ENCODE measurements around the gene RHBDL1. TPM values are rescaled to one million over a fixed set of nuclear protein-coding genes. Genes with fewer than 3 reads are reported as not detected.
A peak's percentile ranks its signal among the peaks of the same experiment; 100 is the strongest.

RHBDL1 gene
- total and polyA plus RNA-seq, 2 of the 8 experiments (the other 6 are each of a cell fraction or from before 2014, with no cell fraction given): 4.0 to 8.1 TPM

- Histone ChIP-seq H3K79me2 (ENCODE audit: control insufficient read depth in 1 of 2, insufficient read depth in 2 of 2, low read length in 2 of 2) (no peaks in the 10 kb centered on the region), H4K5ac (ENCODE audit: insufficient read length, low read depth, low read length) (no peak overlapping the region), H2AK5ac (ENCODE audit: low read depth, low read length) (peak overlapping the region; percentile 26; the same call in 1 of the 2 replicates), H3K23me2 (ENCODE audit: low read depth, low read length) (peaks cover 2% of the 10 kb centered on the region; the same call in 1 of the 2 replicates), H3K4me2 (ENCODE audit: insufficient read depth in 1 of 2, low read depth in 2 of 2, low read length in 2 of 2) (no peak overlapping the region), H2BK20ac (ENCODE audit: low read length) (no peak overlapping the region), H2BK15ac (ENCODE audit: low read length) (no peak overlapping the region), H3K14ac (ENCODE audit: insufficient read length) (no peak overlapping the region), H3K9ac (replicated peaks in 1 of 4; ENCODE audit: extremely low read depth in 1 of 4, low read depth in 3 of 4, low read length in 3 of 4) (no peak overlapping the region), H3K18ac (ENCODE audit: extremely low read depth, low read length) (no peak overlapping the region), H3K23ac (ENCODE audit: insufficient read length) (no peak overlapping the region), H4K20me1 (replicated peaks in 1 of 2; ENCODE audit: control insufficient read depth in 1 of 2, insufficient read depth in 2 of 2, low read length in 2 of 2) (peaks cover 0 to 2% of the 10 kb centered on the region in 2 experiments), H2BK5ac (ENCODE audit: low read depth, low read length) (peak overlapping the region; percentile 94; the same call in 1 of the 2 replicates), H3K9me3 (ENCODE audit: insufficient read depth in 2 of 2, low read depth in 1 of 2, low read length in 1 of 2) (no peaks in the 10 kb centered on the region), H3K4me1 (replicated peaks in 1 of 4; ENCODE audit: control insufficient read depth in 3 of 4, insufficient read depth in 4 of 4, low read length in 3 of 4) (peaks cover 0 to 25% (median 20%) of the 10 kb centered on the region in 4 experiments; a peak in 6 of 7 replicates), H3K56ac (replicated peaks; ENCODE audit: insufficient read length, low read depth, low read length) (no peak overlapping the region), H3K79me1 (ENCODE audit: low read depth, low read length) (peaks cover 4% of the 10 kb centered on the region; the same call in 1 of the 2 replicates), H4K8ac (ENCODE audit: extremely low read depth, insufficient read depth, low read length) (no peak overlapping the region; the same call in 1 of the 2 replicates), H3K27me3 (replicated peaks in 1 of 4; ENCODE audit: control insufficient read depth in 3 of 4, extremely low read depth in 1 of 4, insufficient read depth in 3 of 4, low read length in 3 of 4) (no peaks in the 10 kb centered on the region), H2BK120ac (replicated peaks; ENCODE audit: low read depth, low read length) (no peak overlapping the region), H3K4ac (replicated peaks; ENCODE audit: insufficient read length, low read depth, low read length) (peak overlapping the region; percentile 72), H3K4me3 (ENCODE audit: extremely low read depth in 1 of 4, insufficient read depth in 2 of 4, low read depth in 3 of 4, low read length in 4 of 4) (no peak overlapping the region), H2AFZ (ENCODE audit: low read length) (no peak overlapping the region), H3K27ac (ENCODE audit: low read depth, low read length) (no peak overlapping the region), H3K36me3 (ENCODE audit: control insufficient read depth in 2 of 4, insufficient read depth in 4 of 4, low read length in 3 of 4) (peaks cover 0 to 16% (median 0%) of the 10 kb centered on the region in 4 experiments; a peak in 3 of 8 replicates), H2BK12ac (ENCODE audit: low read depth, low read length) (peak overlapping the region; percentile 60; the same call in 1 of the 2 replicates), H4K91ac (replicated peaks; ENCODE audit: insufficient read length, low read length) (no peak overlapping the region)
- CTCF ChIA-PET (ENCODE audit: partially characterized antibody): interaction anchor here (1.0 to 2.1 kb wide), 9 partner anchors 10 to 115 kb away, joined by 3 to 7 read pairs (median 3); no protein-coding TSS in a partner anchor
- no peak for FAIRE-seq
- POLR2A ChIA-PET (ENCODE audit: partially characterized antibody): interaction anchor here (0.6 to 1.6 kb wide), 5 partner anchors 9 to 158 kb away, joined by 3 read pairs; partner anchors contain the start of gene RAB40C
- DNase-seq (ENCODE audit: low read depth in 1 of 2, low spot score in 2 of 2): no peak
- 94% methylated on average over 30 of the region's 33 CpGs; no CpG with 5 or more reads in 1 of the 2 experiments for WGBS, 2 experiments (ENCODE audit: extremely low coverage in 1 of 2, insufficient coverage in 1 of 2, insufficient read length in 1 of 2, insufficient replicate concordance in 2 of 2, low coverage in 1 of 2, low lambda C conversion rate in 2 of 2, missing lambda C conversion rate in 1 of 2)
- no peak for TF ChIP-seq ZNF274 (IDR thresholded peaks at IDR 0.05; ENCODE audit: borderline replicate concordance, extremely low read depth, low read length)
- TF ChIP-seq RXRA (IDR thresholded peaks at IDR 0.05; ENCODE audit: insufficient read depth, low read depth, low read length): no peak
- TF ChIP-seq RFX5 (IDR thresholded peaks at IDR 0.05; ENCODE audit: borderline replicate concordance, low read depth, low read length): no peak
- no peak for TF ChIP-seq CBX8 (IDR thresholded peaks at IDR 0.05; ENCODE audit: borderline replicate concordance, low read depth, low read length)
- TF ChIP-seq BACH1 (IDR thresholded peaks at IDR 0.05; ENCODE audit: low read length): no peak
- TF ChIP-seq ATF3 (IDR thresholded peaks at IDR 0.05; ENCODE audit: insufficient read depth, low read depth, low read length): no peak
- no peak for TF ChIP-seq BCL11A (IDR thresholded peaks at IDR 0.05; ENCODE audit: low read depth in 2 of 2, low read length in 2 of 2)
- no peak for TF ChIP-seq CTBP2 (IDR thresholded peaks at IDR 0.05; ENCODE audit: borderline replicate concordance, insufficient read depth, insufficient read length, low read length)
- TF ChIP-seq KDM4A (IDR thresholded peaks at IDR 0.05; ENCODE audit: low read depth, low read length, severe bottlenecking): no peak
- no peak for TF ChIP-seq POU5F1 (IDR thresholded peaks at IDR 0.05; ENCODE audit: low read depth, low read length)
- TF ChIP-seq ASH2L (IDR thresholded peaks at IDR 0.05; ENCODE audit: low read length): no peak
Measured at GRCh38 chr16:628321-629061, 47.0 kb upstream of the RHBDL1 start.
